Non-pigmented ciliary epithelial cell (primary cell): Measurements from ENCODE around the gene OR5H14.
"Not testable (repeated sequence)": the region's sequence is repeated elsewhere in the genome, so short reads cannot be mapped to it uniquely, and the experiment has no call there.

Experiments used
- DNase-seq: peaks from one replicate; pipeline ENCODE4 v3.0.0-alpha.2; 2010; ENCODE audit warnings: low read depth

The OR5H14 gene

GRCh38 chr3:98147179-98147578 is at the start of gene OR5H14:
Gene OR5H14, plus strand, starts transcription at chr3:98147479. Its CDS starts 1,907 bp downstream, at chr3:98149386.
- no peak for DNase-seq

GRCh38 chr3:98099848-98100247 is 47.4 kb upstream of the OR5H14 start:
- DNase-seq = no peak

GRCh38 chr3:98108162-98108561 is 39.1 kb upstream of the OR5H14 start:
- DNase-seq = no peak

GRCh38 chr3:98109807-98110549 is 37.3 kb upstream of the OR5H14 start:
- no peak for DNase-seq

- DNase-seq = no peak
Observed at GRCh38 chr3:98110550-98110908, 36.8 kb upstream of the OR5H14 start.

GRCh38 chr3:98114264-98114663 is 33.0 kb upstream of the OR5H14 start:
- no peak for DNase-seq

GRCh38 chr3:98115717-98116116 is 31.6 kb upstream of the OR5H14 start:
- no peak for DNase-seq

GRCh38 chr3:98130421-98130820 is 16.9 kb upstream of the OR5H14 start, which contains the start of gene OR5H1:
Gene OR5H1, plus strand, starts transcription at chr3:98130721. Its CDS starts 1,977 bp downstream, at chr3:98132698.
- no peak for DNase-seq

- DNase-seq = no peak
Observed at GRCh38 chr3:98136631-98137030, 10.6 kb upstream of the OR5H14 start.

GRCh38 chr3:98137826-98138557 is 9.3 kb upstream of the OR5H14 start:
- not testable (repeated sequence) for DNase-seq

- no peak for DNase-seq
Observed at GRCh38 chr3:98140531-98140930, 6.7 kb upstream of the OR5H14 start.

- no peak for DNase-seq
Observed at GRCh38 chr3:98148751-98149150, 1.5 kb downstream of the OR5H14 start.

- DNase-seq = not testable (repeated sequence)
Observed at GRCh38 chr3:98149456-98149855, 2.2 kb downstream of the OR5H14 start.

GRCh38 chr3:98151241-98151640 is 4.0 kb downstream of the OR5H14 start:
- DNase-seq = no peak

GRCh38 chr3:98166396-98166795 is 19.1 kb downstream of the OR5H14 start, which contains the start of gene OR5H15:
Gene OR5H15, plus strand, starts transcription at chr3:98166696. Its CDS starts 2,004 bp downstream, at chr3:98168700.
- DNase-seq = no peak

- DNase-seq = no peak
Observed at GRCh38 chr3:98171071-98171470, 23.8 kb downstream of the OR5H14 start.

GRCh38 chr3:98172621-98173020 is 25.3 kb downstream of the OR5H14 start:
- DNase-seq = no peak

GRCh38 chr3:98180319-98180890 is 33.1 kb downstream of the OR5H14 start:
- no peak for DNase-seq

- DNase-seq = no peak
Observed at GRCh38 chr3:98182196-98182595, 34.9 kb downstream of the OR5H14 start.

- no peak for DNase-seq
Observed at GRCh38 chr3:98185180-98185579, 37.9 kb downstream of the OR5H14 start.

GRCh38 chr3:98188545-98188944 is 41.3 kb downstream of the OR5H14 start:
- no peak for DNase-seq

GRCh38 chr3:98190911-98191310 is 43.6 kb downstream of the OR5H14 start:
- not testable (repeated sequence) for DNase-seq

- DNase-seq = not testable (repeated sequence)
Observed at GRCh38 chr3:98196293-98196692, 49.0 kb downstream of the OR5H14 start.
